K562 (cell line): ENCODE measurements around the gene MRPL16. TPM values are rescaled to one million over a fixed set of nuclear protein-coding genes. Genes with fewer than 3 reads are reported as not detected.

Experiments used
- ATAC-seq: fragments of 200-7000 bp; cut with Tn5 transposase; 3 replicates; pipeline ENCODE4 v1.9.1; 2020; ENCODE audit warnings: moderate library complexity
- BruUV-seq: library from RNA; stranded (reverse); fragments of 400-500 nt; replicated peaks from 2 replicates; lab custom pipeline; 2021; lab: Mats Ljungman, UMichigan
- CTCF ChIA-PET: fragments of 300-600 bp; formaldehyde crosslinking; extraction: SDS; loops from one replicate; lab custom pipeline; 2021; ENCODE audit warnings: low intra/inter-chr PET ratio; lab: Yijun Ruan, JAX
- POLR2A ChIA-PET: fragments of 300-600, 350-650 bp; sonication (Branson Sonifier 250); formaldehyde crosslinking; extraction: SDS; loops from one replicate; lab custom pipeline; 2021; ENCODE audit warnings: antibody characterized with exemption, inconsistent platforms; lab: Yijun Ruan, JAX
- DNase-seq, 4 experiments: peaks; one replicate each; pipeline versions ENCODE4 v3.0.0 to v3.0.0-alpha.2; 2011 to 2018; ENCODE audit warnings: low spot score in 3 of 4, mixed read lengths in 3 of 4; ENCODE audit errors: extremely low read depth in 1 of 4
- FAIRE-seq: peaks from 2 replicates; lab custom pipeline; 2011; peaks lifted over from hg19 to GRCh38; lab: Jason Lieb, UNC
- H2AFZ ChIP-seq: 2 replicates; pipeline ENCODE4 v1.6.0; 2011; ENCODE audit warnings: low read depth, low read length, control low read depth, inconsistent platforms
- H3K27ac ChIP-seq: fragments of 200-600 bp; 3 replicates; pipeline ENCODE4 v1.8.0; 2011; ENCODE audit warnings: low read depth, mild to moderate bottlenecking, control low read depth, inconsistent platforms, low read length, moderate library complexity, mixed read lengths; ENCODE audit errors: extremely low read depth
- H3K27me3 ChIP-seq, 2 experiments: fragments of 300-600 bp in 1 of 2; 2 replicates in 1 of 2; 3 replicates in 1 of 2; pipeline versions ENCODE4 v1.6.0 to v1.8.0; 2011; ENCODE audit warnings: inconsistent platforms in 2 of 2, low read length in 2 of 2, mild to moderate bottlenecking in 1 of 2, mixed read lengths in 1 of 2, moderate library complexity in 1 of 2; ENCODE audit not compliant: control insufficient read depth in 2 of 2, insufficient read depth in 2 of 2
- H3K36me3 ChIP-seq: fragments of 300-600 bp; 3 replicates; pipeline ENCODE4 v1.8.0; 2011; ENCODE audit warnings: mild to moderate bottlenecking, low read length, inconsistent platforms; ENCODE audit not compliant: control insufficient read depth, insufficient read depth
- H3K4me1 ChIP-seq, 2 experiments: fragments of 200-600 bp in 1 of 2; replicated peaks in 1 of 2; 2 replicates in 1 of 2; 3 replicates in 1 of 2; pipeline versions ENCODE4 v1.5.1 to v1.8.0; 2011; ENCODE audit warnings: inconsistent platforms in 2 of 2, low read length in 2 of 2, mild to moderate bottlenecking in 1 of 2, mixed read lengths in 1 of 2, moderate library complexity in 1 of 2; ENCODE audit not compliant: control insufficient read depth in 2 of 2, insufficient read depth in 2 of 2
- H3K4me2 ChIP-seq: 2 replicates; pipeline ENCODE4 v1.6.1; 2011; ENCODE audit warnings: low read length, control low read depth, inconsistent platforms, mixed read lengths; ENCODE audit not compliant: insufficient read depth
- H3K4me3 ChIP-seq: fragments of 200-600 bp; sonication (generic), shearing (Covaris generic); 2 replicates; pipeline ENCODE4 v1.5.1; 2016; ENCODE audit warnings: control low read depth, inconsistent platforms
- H3K79me2 ChIP-seq: fragments of 200-600 bp; 3 replicates; pipeline ENCODE4 v1.8.0; 2011; ENCODE audit warnings: low read length, inconsistent platforms; ENCODE audit not compliant: control insufficient read depth, insufficient read depth
- H3K9ac ChIP-seq, 2 experiments: 2 replicates each; pipeline versions ENCODE4 v1.6.0 to v1.6.1; 2011; ENCODE audit warnings: low read depth in 2 of 2, low read length in 2 of 2, control low read depth in 1 of 2, inconsistent platforms in 1 of 2, mild to moderate bottlenecking in 1 of 2, mixed read lengths in 1 of 2; ENCODE audit not compliant: insufficient read depth in 1 of 2
- H3K9me1 ChIP-seq: one replicate; pipeline ENCODE4 v1.6.0; 2011; ENCODE audit warnings: inconsistent platforms, mild to moderate bottlenecking, low read length, moderate library complexity; ENCODE audit not compliant: control insufficient read depth, insufficient read depth
- H3K9me3 ChIP-seq: replicated peaks from 2 replicates; pipeline ENCODE4 v1.5.1; 2011; ENCODE audit warnings: low read depth, low read length, inconsistent platforms; ENCODE audit not compliant: control insufficient read depth, insufficient read depth
- H4K20me1 ChIP-seq: replicated peaks from 2 replicates; pipeline ENCODE4 v1.6.1; 2011; ENCODE audit warnings: low read length, inconsistent platforms, mixed read lengths; ENCODE audit not compliant: control insufficient read depth, insufficient read depth
- IRF9 ChIP-seq: fragments of 450-650 bp; IDR thresholded peaks from 2 replicates; pipeline ENCODE4 v1.6.1; 2016; ENCODE audit warnings: missing biosample characterization, missing genetic modification characterization
- NFIC ChIP-seq: fragments of 450-650 bp; IDR thresholded peaks from 2 replicates; pipeline ENCODE4 v1.6.1; 2017; ENCODE audit warnings: mild to moderate bottlenecking, inconsistent platforms
- NFIX ChIP-seq: fragments of 250-450 bp; sonication (Bioruptor Pico); IDR thresholded peaks from 2 replicates; pipeline ENCODE4 v1.4.0; 2020; ENCODE audit warnings: low read depth, mild to moderate bottlenecking, moderate library complexity
- PTTG1 ChIP-seq: fragments of 450-650 bp; IDR thresholded peaks from 2 replicates; pipeline ENCODE4 v1.6.1; 2016; ENCODE audit warnings: low read depth, mild to moderate bottlenecking, missing genetic modification characterization, missing compliant biosample characterization
- SMARCE1 ChIP-seq: fragments of 450-650 bp; IDR thresholded peaks from 2 replicates; pipeline ENCODE4 v1.7.1; 2016; ENCODE audit warnings: mild to moderate bottlenecking
- THRB ChIP-seq: fragments of 450-650 bp; formaldehyde crosslinking; conservative IDR thresholded peaks from 2 replicates; pipeline ENCODE4 v1.4.0; 2022; ENCODE audit warnings: mild to moderate bottlenecking, missing genetic modification characterization
- WGBS: fragments of 100-300 bp; shearing (Covaris generic); methylation state at CpG from one replicate; pipeline ENCODE4 v1.1.6; 2016; ENCODE audit warnings: low coverage, mixed read lengths; ENCODE audit not compliant: insufficient coverage; ENCODE audit errors: missing lambda C conversion rate; 5-methylcytosine and 5-hydroxymethylcytosine counted together
- in situ Hi-C: fragments of 300-500 bp; cut with MboI; formaldehyde crosslinking; loops from 4 replicates; pipeline ENCODE4 v1.15.0; 2018; ENCODE audit warnings: inconsistent platforms, mixed read lengths
- intact Hi-C: fragments of 100-400 bp; cut with micrococcal nuclease; formaldehyde crosslinking; loops from 2 replicates; pipeline ENCODE4 v1.14.2; 2022
- polyA plus RNA-seq, 8 experiments: library from polyadenylated mRNA; depleted of rRNA in 4 of 8; stranded (reverse) in 5 of 8; unstranded in 3 of 8; fragments of >200 nt; fragmentation: Nextera tagmentation in 2 of 8; fragmentation: Illumina TruSeq in 1 of 8; extraction: Ambion mirVana in 2 of 8; extraction: Trizol in 1 of 8; gene quantifications; 2 replicates each; pipeline versions ENCODE4 v1.2.1 to v1.2.3, GENCODE V29; 2011 to 2014; ENCODE audit warnings: inconsistent platforms in 1 of 8, missing spikeins in 1 of 8
- total RNA-seq, 7 experiments: library from RNA; depleted of rRNA in 6 of 7; stranded (reverse); fragments of >200 nt in 6 of 7; fragmentation: Illumina TruSeq in 2 of 7; extraction: Trizol in 2 of 7; gene quantifications; 2 replicates each; pipeline versions ENCODE4 v1.2.1 to v1.2.3, GENCODE V29; 2011 to 2021; ENCODE audit warnings: low replicate concordance in 1 of 7
- TF ChIP-seq, protein P1 (sequence below): fragments of 450-650 bp; conservative IDR thresholded peaks from 2 replicates; pipeline ENCODE4 v1.6.1; 2016; ENCODE audit warnings: missing genetic modification characterization, low read depth, mild to moderate bottlenecking, missing compliant biosample characterization, moderate library complexity

Gene MRPL16
- total and polyA plus RNA-seq, 9 of the 15 experiments (the other 6 are each of a cell fraction or from before 2014, with no cell fraction given), result 63.3 to 209 (median 157) TPM

- BruUV-seq, result no TSS peak
- Histone ChIP-seq H3K9ac (no peak overlapping the region), H2AFZ (no peak overlapping the region), H3K4me3 (no peak overlapping the region), H3K27me3 (no peaks in the 10 kb centered on the region), H3K79me2 (no peaks in the 10 kb centered on the region), H4K20me1 (no peaks in the 10 kb centered on the region), H3K36me3 (peaks cover 82% of the 10 kb centered on the region; the same call in 2 of the 3 replicates), H3K4me1 (no peaks in the 10 kb centered on the region; a peak in 1 of 5 replicates), H3K27ac (no peak overlapping the region), H3K9me3 (no peaks in the 10 kb centered on the region), H3K9me1 (no peaks in the 10 kb centered on the region), H3K4me2 (no peak overlapping the region)
- ChIA-PET CTCF (interaction anchor here (3.5 kb wide), 1 partner anchor 47 kb away, joined by 28 read pairs; the partner anchor contains the start of gene STX3), POLR2A (interaction anchor here (0.8 to 2.3 kb wide), 5 partner anchors 9 to 185 kb away, joined by 3 to 12 read pairs (median 3); partner anchors contain the start of gene MRPL16)
- FAIRE-seq (no peak), ATAC-seq (no peak), DNase-seq (no peak)
- WGBS, result 57% methylated on average over 2 of the region's 2 CpGs
- peak; percentile 85 for TF ChIP-seq NFIX (CRISPR knock-in tag)
- TF ChIP-seq PTTG1 (tag), result no peak
- TF ChIP-seq THRB (CRISPR knock-in tag), result no peak
- TF ChIP-seq, protein P1, sequence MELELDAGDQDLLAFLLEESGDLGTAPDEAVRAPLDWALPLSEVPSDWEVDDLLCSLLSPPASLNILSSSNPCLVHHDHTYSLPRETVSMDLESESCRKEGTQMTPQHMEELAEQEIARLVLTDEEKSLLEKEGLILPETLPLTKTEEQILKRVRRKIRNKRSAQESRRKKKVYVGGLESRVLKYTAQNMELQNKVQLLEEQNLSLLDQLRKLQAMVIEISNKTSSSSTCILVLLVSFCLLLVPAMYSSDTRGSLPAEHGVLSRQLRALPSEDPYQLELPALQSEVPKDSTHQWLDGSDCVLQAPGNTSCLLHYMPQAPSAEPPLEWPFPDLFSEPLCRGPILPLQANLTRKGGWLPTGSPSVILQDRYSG, result no peak
- TF ChIP-seq NFIC, result peak; percentile 93
- TF ChIP-seq IRF9 (tag), result no peak
- TF ChIP-seq SMARCE1, result no peak
- intact Hi-C loops, result loop anchor here (5.0 kb wide), 3 partner anchors 134 to 629 kb away; partner anchors contain the start of genes DTX4 and PATL1
- in situ Hi-C loops, result loop anchor here (5.0 kb wide), 1 partner anchor 44 kb away; the partner anchor contains the start of gene STX3
Observed at GRCh38 chr11:59801160-59801706, 9.3 kb downstream of the MRPL16 start.
